Ishikawa (cell line): Measurements from ENCODE around the gene C3orf18.

Source experiments
- CREB1 ChIP-seq: IDR thresholded peaks from 2 replicates; pipeline ENCODE4 v1.6.1; 2012; ENCODE audit warnings: low read depth
- EGR1 ChIP-seq: IDR thresholded peaks from 2 replicates; pipeline ENCODE4 v1.6.1; 2012
- EP300 ChIP-seq: IDR thresholded peaks from 2 replicates; pipeline ENCODE4 v1.6.1; 2012; ENCODE audit warnings: borderline replicate concordance
- FOXM1 ChIP-seq: IDR thresholded peaks from 2 replicates; pipeline ENCODE4 v1.6.1; 2012; ENCODE audit warnings: low read depth, borderline replicate concordance
- MAX ChIP-seq: IDR thresholded peaks from 2 replicates; pipeline ENCODE4 v1.6.1; 2012
- NFIC ChIP-seq: IDR thresholded peaks from 2 replicates; pipeline ENCODE4 v1.6.1; 2012
- RAD21 ChIP-seq: IDR thresholded peaks from 2 replicates; pipeline ENCODE4 v1.6.1; 2012; ENCODE audit warnings: low read depth
- REST ChIP-seq: IDR thresholded peaks from 2 replicates; pipeline ENCODE4 v1.6.1; 2012; ENCODE audit warnings: low read depth, mild to moderate bottlenecking
- TAF1 ChIP-seq: IDR thresholded peaks from 2 replicates; pipeline ENCODE4 v1.6.1; 2012; ENCODE audit warnings: low read depth, mild to moderate bottlenecking
- ZBTB7A ChIP-seq: IDR thresholded peaks from 2 replicates; pipeline ENCODE4 v1.6.1; 2012; ENCODE audit warnings: low read depth
- TF ChIP-seq, protein P1 (sequence below): IDR thresholded peaks from 2 replicates; pipeline ENCODE4 v1.6.1; 2012

DNA sequence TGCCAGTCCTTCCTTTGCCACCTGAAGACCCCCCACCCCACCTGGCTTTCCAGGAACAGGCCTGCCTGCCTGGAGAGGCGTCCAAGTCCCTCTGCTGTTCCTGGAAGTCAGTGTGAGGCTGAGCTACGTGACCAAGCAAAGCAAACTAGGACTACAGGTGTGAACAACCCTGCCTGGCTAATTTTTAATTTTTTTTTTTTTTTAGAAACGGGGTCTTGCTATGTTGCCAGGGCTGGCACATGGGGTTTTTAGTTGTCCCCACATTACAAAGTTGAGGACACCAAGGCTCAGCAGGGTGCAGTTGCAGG, 19.2 kb upstream of the C3orf18 start:
- no peak for TF ChIP-seq RAD21
- no peak for TF ChIP-seq MAX
- TF ChIP-seq REST: no peak
- no peak for TF ChIP-seq EGR1
- TF ChIP-seq ZBTB7A: no peak
- no peak for TF ChIP-seq TAF1
- no peak for TF ChIP-seq NFIC
- TF ChIP-seq EP300: no peak
- TF ChIP-seq CREB1: no peak
- TF ChIP-seq, protein P1, sequence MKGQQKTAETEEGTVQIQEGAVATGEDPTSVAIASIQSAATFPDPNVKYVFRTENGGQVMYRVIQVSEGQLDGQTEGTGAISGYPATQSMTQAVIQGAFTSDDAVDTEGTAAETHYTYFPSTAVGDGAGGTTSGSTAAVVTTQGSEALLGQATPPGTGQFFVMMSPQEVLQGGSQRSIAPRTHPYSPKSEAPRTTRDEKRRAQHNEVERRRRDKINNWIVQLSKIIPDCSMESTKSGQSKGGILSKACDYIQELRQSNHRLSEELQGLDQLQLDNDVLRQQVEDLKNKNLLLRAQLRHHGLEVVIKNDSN: no peak
- TF ChIP-seq FOXM1: no peak
